HL-60 (cell line): ENCODE results near the gene UBE2E3.
"Not testable (repeated sequence)": the region's sequence is repeated elsewhere in the genome, so short reads cannot be mapped to it uniquely, and the experiment has no call there.

Experiments used
- DNase-seq, 2 experiments: peaks; one replicate each; pipeline ENCODE4 v3.0.0-alpha.2; 2010 to 2020; ENCODE audit warnings: low read depth in 1 of 2, low spot score in 1 of 2
- H3K27ac ChIP-seq: fragments of 250-450 bp; sonication (Bioruptor Pico); replicated peaks from 2 replicates; pipeline ENCODE4 v1.5.1; 2020; ENCODE audit warnings: mild to moderate bottlenecking, moderate library complexity
- H3K27me3 ChIP-seq: fragments of 250-450 bp; sonication (Bioruptor Pico); 2 replicates; pipeline ENCODE4 v1.5.1; 2021; ENCODE audit warnings: mild to moderate bottlenecking, moderate library complexity; ENCODE audit not compliant: insufficient read depth, poor library complexity, severe bottlenecking
- H3K4me3 ChIP-seq: replicated peaks from 2 replicates; pipeline ENCODE4 v1.5.1; 2011; ENCODE audit warnings: mild to moderate bottlenecking, control low read depth, low read length; ENCODE audit not compliant: insufficient read depth
- CTCF ChIP-seq: IDR thresholded peaks from one replicate; pipeline ENCODE4 v1.5.1; 2011; ENCODE audit warnings: low read length, control low read depth, inconsistent platforms; ENCODE audit not compliant: insufficient read depth
- GABPA ChIP-seq: IDR thresholded peaks from 2 replicates; pipeline ENCODE4 v1.6.1; 2012; ENCODE audit warnings: low read depth
- POLR2AphosphoS5 ChIP-seq: IDR thresholded peaks from 2 replicates; pipeline ENCODE4 v1.6.1; 2012; ENCODE audit warnings: low read depth
- REST ChIP-seq: IDR thresholded peaks from 2 replicates; pipeline ENCODE4 v1.6.1; 2012; ENCODE audit warnings: low read depth; ENCODE audit not compliant: insufficient replicate concordance
- SPI1 ChIP-seq: IDR thresholded peaks from 2 replicates; pipeline ENCODE4 v1.6.1; 2012; ENCODE audit warnings: low read depth, mild to moderate bottlenecking, borderline replicate concordance

Gene UBE2E3

GRCh38 chr2:181076658-181077057, 96.3 kb downstream of the UBE2E3 start:
- no peak for TF ChIP-seq POLR2AphosphoS5
- no peak overlapping the region for H3K27ac ChIP-seq
- no peak for DNase-seq
- H3K4me3 ChIP-seq: no peak overlapping the region
- no peaks in the 10 kb centered on the region for H3K27me3 ChIP-seq

GRCh38 chr2:181077128-181077709, 96.8 kb downstream of the UBE2E3 start:
- TF ChIP-seq GABPA: no peak
- peak; percentile 50 for TF ChIP-seq CTCF
- Histone ChIP-seq H3K4me3 (no peak overlapping the region), H3K27ac (no peak overlapping the region), H3K27me3 (no peaks in the 10 kb centered on the region)
- peak in 1 of 2 experiments; percentile 41 for DNase-seq

- Histone ChIP-seq H3K27me3 (no peaks in the 10 kb centered on the region), H3K27ac (no peak overlapping the region), H3K4me3 (no peak overlapping the region)
- DNase-seq: no peak
- TF ChIP-seq POLR2AphosphoS5: no peak
- no peak for TF ChIP-seq REST
- TF ChIP-seq CTCF: no peak
Measured at GRCh38 chr2:181083140-181083539, 102.7 kb downstream of the UBE2E3 start.

- Histone ChIP-seq H3K27me3 (no peaks in the 10 kb centered on the region), H3K4me3 (no peak overlapping the region), H3K27ac (no peak overlapping the region)
- no peak for TF ChIP-seq SPI1
- TF ChIP-seq REST: no peak
- TF ChIP-seq CTCF: no peak
- TF ChIP-seq POLR2AphosphoS5: no peak
- TF ChIP-seq GABPA: no peak
- DNase-seq: no peak
Measured at GRCh38 chr2:181085734-181086133, 105.3 kb downstream of the UBE2E3 start.

DNA sequence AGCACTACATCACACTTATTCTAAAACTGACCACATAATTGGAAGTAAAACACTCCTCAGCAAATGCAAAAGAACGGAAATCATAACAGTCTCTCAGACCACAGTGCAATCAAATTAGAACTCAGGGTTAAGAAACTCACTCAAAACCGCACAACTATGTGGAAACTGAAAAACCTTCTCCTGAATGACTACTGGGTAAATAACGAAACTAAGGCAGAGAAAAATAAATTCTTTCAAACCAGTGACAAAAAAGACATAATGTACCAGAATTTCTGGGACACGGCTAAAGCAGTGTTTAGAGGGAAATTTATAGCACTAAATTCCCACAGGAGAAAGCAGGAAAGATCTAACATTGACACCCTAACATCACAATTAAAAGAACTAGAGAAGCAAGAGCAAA, 111.5 kb downstream of the UBE2E3 start:
- not testable (repeated sequence) for H3K27ac ChIP-seq, H3K4me3 ChIP-seq, H3K27me3 ChIP-seq, DNase-seq
